HG03342 (cell line): ENCODE results near the gene FAM50A.
A peak's percentile ranks its signal among the peaks of the same experiment; 100 is the strongest.

Experiments used
- ATAC-seq: cut with Tn5 transposase; IDR thresholded peaks from one replicate; pipeline ENCODE4 v1.9.1; 2021; ENCODE audit warnings: mild to moderate bottlenecking, moderate library complexity; ENCODE audit not compliant: unreplicated experiment

The FAM50A gene

GRCh38 chrX:154412468-154412867 lies 31.5 kb upstream of the FAM50A start:
- no peak for ATAC-seq

- ATAC-seq = no peak
Measured at GRCh38 chrX:154413142-154413541, 30.8 kb upstream of the FAM50A start.

- ATAC-seq = no peak
Measured at GRCh38 chrX:154417157-154417556, 26.8 kb upstream of the FAM50A start.

DNA sequence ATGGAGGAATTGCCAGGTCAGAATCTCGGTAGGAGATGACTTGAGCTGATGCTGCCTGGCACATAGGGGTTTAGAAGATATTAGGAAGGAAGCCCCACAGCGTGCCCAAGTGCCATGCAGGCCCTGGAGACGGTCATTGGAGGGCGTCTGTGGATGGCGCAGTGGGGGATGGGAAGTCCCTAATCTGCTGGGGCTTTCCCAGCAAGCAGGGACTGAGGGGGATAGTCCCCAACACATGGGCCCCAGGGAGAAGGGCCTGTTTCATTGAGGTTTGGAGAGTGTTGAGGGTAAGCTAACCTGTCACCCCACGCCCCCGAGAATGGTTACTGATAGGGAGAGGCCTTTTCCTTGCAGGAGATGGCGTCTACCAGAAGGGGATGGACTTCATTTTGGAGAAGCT lies 24.8 kb upstream of the FAM50A start:
- ATAC-seq = no peak

DNA sequence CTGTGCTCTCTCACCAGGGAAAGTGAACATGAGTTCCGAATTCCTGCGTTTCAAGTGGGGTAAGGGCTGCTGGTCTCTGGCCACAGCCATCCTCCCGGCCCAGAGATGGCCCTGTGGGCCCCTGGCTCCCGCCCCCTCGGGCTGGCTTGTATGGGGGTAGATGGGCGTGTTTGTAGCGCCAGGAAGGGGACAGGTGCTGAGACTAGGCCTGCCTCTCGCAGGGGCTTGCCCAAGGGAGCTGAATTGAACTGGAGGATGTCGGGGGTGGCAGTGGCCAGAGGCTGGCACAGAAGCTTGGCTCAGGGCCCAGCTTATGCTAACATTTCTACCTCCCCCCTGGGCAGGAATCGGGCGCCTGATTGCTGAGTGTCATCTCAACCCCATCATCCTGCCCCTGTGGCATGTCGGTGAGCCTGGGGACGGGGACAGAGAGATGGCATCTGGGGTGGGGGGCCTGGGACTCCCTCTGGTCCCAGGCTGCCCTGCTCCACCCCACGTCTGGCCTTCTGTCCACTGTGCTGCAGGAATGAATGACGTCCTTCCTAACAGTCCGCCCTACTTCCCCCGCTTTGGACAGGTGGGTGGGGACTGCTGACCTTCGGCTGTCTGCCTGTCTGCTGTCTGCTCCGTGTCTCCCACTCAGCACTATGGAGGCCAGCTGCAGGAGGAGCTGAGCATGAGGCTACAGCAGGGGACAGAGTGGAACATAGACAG lies 24.1 kb upstream of the FAM50A start:
- ATAC-seq = no peak

DNA sequence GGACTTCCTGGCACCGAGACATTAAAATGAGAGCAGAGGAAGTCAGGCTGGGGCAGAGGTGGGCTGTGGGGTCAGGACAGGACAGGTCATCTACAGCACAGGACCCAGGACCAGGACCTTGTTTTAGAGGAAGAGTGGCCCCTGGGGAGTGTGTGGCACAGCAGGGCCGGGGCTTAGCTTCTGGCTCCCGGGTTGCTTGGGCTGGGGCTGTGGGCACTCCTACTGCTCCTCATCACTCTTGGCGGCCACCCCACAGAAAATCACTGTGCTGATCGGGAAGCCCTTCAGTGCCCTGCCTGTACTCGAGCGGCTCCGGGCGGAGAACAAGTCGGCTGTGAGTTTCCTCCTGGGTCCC lies 23.6 kb upstream of the FAM50A start:
- ATAC-seq = no peak

GRCh38 chrX:154426916-154427770 lies 16.8 kb upstream of the FAM50A start:
- no peak for ATAC-seq

GRCh38 chrX:154428176-154429171 lies 15.5 kb upstream of the FAM50A start, which contains the start of gene ATP6AP1:
TSS of gene ATP6AP1 (plus strand) at chrX:154428677. CDS start at chrX:154428693, 16 bp downstream.
- ATAC-seq = peak; percentile 97

- no peak for ATAC-seq
Measured at GRCh38 chrX:154429711-154430110, 14.2 kb upstream of the FAM50A start.

DNA sequence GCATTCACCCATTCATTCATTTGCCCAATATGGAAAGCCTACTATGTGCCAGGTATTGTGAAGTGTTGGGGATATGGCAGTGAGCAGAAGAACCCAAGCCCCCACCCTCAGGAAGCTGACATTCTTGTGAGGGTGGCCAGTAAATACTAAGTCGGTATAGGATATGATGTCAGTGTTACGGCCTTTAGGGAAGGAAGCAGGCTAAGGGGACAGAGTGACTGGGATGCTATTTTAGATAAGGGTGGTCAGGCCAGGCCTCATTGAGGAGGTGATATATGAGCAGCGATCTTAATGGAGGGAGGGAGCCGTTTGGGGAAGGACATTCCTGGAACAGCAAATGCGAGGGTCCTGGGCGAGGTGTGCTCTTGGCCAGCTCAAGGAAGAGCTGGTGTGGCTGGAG lies 13.5 kb upstream of the FAM50A start:
- ATAC-seq = no peak

DNA sequence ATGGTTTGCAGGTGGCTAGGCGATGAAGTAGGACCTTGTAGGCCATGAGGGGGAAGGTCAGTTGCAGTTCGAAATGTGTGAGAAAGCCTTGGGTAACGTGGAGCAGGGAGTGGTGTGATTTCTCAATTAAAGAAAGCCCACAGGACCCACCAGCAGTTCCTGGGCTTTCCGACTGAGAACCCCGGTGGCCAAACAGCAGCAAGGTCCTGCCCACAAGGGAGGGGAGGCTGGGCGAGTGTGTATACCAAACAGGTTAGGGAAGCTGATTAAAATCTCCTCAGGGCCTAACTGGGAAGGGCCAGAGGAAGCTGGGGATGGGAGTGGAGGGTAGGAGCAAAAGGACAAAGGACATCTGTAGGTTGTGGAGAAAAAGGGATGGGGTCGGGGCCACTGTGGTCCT lies 13.0 kb upstream of the FAM50A start:
- ATAC-seq = no peak

DNA sequence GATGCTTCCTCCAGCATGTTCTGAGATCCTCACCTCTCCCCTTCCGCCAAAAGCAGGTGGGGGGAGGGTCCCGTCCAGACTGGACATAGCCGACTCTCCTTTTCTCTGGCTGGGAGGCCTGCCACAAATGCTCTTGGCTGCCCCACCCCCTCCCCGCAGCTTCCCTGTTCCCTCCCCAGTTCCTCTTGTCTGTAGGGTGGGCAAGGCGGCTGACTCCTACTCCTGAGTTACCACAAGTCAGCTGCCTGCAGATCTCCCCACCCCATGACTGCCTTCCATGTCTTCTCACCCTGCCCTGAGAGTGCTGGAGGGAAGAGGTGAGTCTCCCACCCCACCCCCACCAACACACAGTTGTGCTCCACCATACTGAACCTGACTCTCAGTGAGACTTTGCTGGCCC lies 12.6 kb upstream of the FAM50A start:
- no peak for ATAC-seq

DNA sequence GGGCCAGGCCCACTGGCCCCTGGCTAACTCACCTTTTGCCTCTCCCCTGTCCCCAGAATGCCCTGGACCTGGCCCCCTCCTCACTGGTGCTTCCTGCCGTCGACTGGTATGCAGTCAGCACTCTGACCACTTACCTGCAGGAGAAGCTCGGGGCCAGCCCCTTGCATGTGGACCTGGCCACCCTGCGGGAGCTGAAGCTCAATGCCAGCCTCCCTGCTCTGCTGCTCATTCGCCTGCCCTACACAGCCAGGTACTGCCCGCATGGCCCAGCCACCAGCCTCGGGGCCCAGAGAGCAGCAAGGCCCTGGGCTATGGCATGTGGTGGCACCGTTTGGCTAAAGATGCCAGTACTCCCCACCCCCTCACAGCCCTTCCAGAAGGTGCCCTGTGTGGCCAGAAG lies 11.7 kb upstream of the FAM50A start:
- no peak for ATAC-seq

DNA sequence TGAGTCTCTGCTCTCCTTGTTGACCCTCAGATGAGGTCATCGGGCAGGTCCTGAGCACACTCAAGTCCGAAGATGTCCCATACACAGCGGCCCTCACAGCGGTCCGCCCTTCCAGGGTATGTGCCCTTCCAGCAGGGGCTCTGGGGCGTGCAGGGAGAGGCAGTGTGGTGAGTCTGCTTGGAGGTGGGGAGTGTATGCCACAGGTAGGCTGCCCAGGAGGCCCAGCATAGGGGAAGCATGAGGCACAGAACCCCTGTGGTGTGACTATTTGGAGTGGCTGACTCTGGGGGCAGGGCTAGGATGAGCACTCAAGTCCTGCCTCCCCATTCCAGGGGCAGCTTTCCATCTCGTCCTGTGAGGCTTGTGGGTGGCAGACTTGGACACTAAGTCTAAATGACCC lies 10.3 kb upstream of the FAM50A start:
- no peak for ATAC-seq

GRCh38 chrX:154434394-154435168 lies 9.4 kb upstream of the FAM50A start:
- ATAC-seq = no peak

DNA sequence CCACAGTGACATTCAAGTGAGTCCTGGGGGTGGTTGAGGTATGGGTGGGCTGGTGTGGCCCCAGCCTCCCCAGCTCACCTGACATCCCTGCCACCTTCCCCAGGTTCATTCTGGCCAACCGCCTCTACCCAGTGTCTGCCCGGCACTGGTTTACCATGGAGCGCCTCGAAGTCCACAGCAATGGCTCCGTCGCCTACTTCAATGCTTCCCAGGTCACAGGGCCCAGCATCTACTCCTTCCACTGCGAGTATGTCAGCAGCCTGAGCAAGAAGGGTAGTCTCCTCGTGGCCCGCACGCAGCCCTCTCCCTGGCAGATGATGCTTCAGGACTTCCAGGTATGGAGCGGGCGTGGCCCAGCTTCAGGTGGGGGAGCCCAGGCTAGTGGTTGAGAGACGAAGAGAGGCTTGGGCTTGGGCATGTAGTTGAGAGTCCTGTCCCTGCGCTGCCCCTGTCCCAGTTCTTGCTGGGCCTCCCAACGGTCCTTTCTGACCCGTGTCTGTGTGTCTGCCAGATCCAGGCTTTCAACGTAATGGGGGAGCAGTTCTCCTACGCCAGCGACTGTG lies 8.7 kb upstream of the FAM50A start:
- ATAC-seq = no peak

DNA sequence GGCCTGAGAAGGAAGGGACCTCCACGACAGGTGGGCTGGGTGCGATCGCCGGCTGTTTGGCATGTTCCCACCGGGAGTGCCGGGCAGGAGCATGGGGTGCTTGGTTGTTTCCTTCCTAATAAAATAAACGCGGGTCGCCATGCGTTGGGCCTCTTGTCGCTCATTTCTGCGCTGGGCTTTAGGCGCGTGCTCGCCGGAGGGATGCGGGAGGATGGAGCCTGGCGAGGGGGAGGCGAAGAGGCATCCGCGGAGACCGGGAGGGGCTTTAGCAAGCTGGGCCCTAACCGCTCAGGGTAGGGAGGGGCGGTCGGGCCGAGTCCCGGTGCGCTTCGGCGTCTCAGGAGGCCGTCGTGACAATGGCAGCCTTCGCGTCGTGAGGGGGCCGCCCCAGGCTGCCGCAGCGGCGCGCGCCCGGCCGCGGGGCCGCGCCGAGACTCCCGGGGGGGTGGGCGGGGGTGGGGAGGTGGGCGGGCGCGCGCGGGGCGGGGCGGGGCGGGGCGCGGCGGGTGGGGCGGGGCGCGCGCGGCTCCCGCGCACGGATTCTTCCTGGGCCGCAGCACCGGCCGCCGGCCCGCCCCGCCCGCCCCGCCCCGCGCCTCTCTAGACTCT lies 7.5 kb upstream of the FAM50A start:
- no peak for ATAC-seq

DNA sequence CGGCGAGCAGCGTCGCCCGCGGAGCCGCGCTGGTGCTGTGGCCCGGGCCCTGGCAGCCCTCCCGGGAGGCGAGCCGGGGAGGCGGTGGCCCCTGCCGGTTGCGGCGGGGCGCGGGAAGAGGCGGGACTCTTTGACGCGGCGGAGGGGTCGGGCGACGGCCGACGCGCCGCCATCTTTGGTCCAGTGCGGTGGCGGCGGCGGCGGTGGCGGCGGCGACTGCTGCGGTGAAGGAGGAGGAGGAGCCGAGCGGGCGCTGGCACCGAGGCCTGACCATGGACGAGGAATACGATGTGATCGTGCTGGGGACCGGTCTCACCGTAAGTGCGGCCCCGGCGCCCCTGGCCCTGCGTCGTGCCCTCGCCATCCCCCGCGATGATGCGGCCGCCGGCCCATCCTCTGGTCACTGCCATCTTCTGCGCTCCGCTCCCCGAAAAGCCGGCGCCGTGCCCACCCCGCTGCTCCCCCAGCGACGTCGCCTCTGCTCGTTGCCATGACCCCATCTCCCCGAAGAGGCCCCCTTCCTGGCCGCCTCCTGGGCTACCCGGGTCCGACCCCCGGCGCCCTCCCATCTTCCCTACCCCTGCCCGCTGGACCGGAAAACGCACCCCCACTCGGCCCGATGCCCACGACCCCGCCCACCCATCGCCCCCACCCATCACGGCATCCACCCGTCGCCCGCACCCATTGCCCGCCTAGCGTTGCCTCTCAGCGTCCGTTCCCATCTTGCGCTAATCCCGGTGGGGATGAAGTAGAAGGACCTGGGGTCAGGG lies 6.8 kb upstream of the FAM50A start, which contains the start of gene GDI1:
Gene GDI1 (plus strand): TSS at position 172 of the 770 bp plus-strand sequence. CDS start 101 bp downstream, at position 273.
- no peak for ATAC-seq
